DND-41 (cell line): Measurements from ENCODE around the gene CACNA1H.

Experiments
- ATAC-seq: fragments of 200-7000 bp; cut with Tn5 transposase; 3 replicates; pipeline ENCODE4 v1.9.1; 2021; ENCODE audit warnings: low read depth; ENCODE audit not compliant: insufficient read depth
- DNase-seq: peaks from one replicate; pipeline ENCODE4 v3.0.0-alpha.2; 2020
- H2AFZ ChIP-seq: 2 replicates; pipeline ENCODE4 v1.6.0; 2012; ENCODE audit warnings: low read depth, low read length
- H3K27ac ChIP-seq: 2 replicates; pipeline ENCODE4 v1.5.1; 2012; ENCODE audit warnings: low read length, inconsistent platforms
- H3K27me3 ChIP-seq: fragments of 200-600 bp; sonication (generic); 2 replicates; pipeline ENCODE4 v1.6.0; 2012; ENCODE audit warnings: low read length, mild to moderate bottlenecking, inconsistent platforms; ENCODE audit not compliant: insufficient read depth, poor library complexity
- H3K36me3 ChIP-seq: 2 replicates; pipeline ENCODE4 v1.5.1; 2012; ENCODE audit warnings: low read length, inconsistent platforms; ENCODE audit not compliant: insufficient read depth
- H3K4me1 ChIP-seq: 2 replicates; pipeline ENCODE4 v1.5.1; 2012; ENCODE audit warnings: mild to moderate bottlenecking, low read length; ENCODE audit not compliant: insufficient read depth
- H3K4me2 ChIP-seq: 2 replicates; pipeline ENCODE4 v1.6.0; 2012; ENCODE audit warnings: mild to moderate bottlenecking, moderate library complexity, low read length, inconsistent platforms; ENCODE audit not compliant: insufficient read depth
- H3K4me3 ChIP-seq, 2 experiments: fragments of 200-600 bp in 1 of 2; shearing (Covaris generic) in 1 of 2; 2 replicates each; pipeline ENCODE4 v1.5.1; 2012 to 2016; ENCODE audit warnings: inconsistent platforms in 2 of 2, low read length in 2 of 2, mild to moderate bottlenecking in 2 of 2, low read depth in 1 of 2, moderate library complexity in 1 of 2
- H3K79me2 ChIP-seq: 2 replicates; pipeline ENCODE4 v1.6.0; 2012; ENCODE audit warnings: low read length, inconsistent platforms; ENCODE audit not compliant: insufficient read depth
- H3K9ac ChIP-seq: 2 replicates; pipeline ENCODE4 v1.6.0; 2012; ENCODE audit warnings: low read depth, mild to moderate bottlenecking, inconsistent platforms, low read length, moderate library complexity
- H3K9me3 ChIP-seq: 2 replicates; pipeline ENCODE4 v1.5.1; 2012; ENCODE audit warnings: low read length, moderate library complexity, mild to moderate bottlenecking, inconsistent platforms; ENCODE audit not compliant: insufficient read depth, severe bottlenecking
- H4K20me1 ChIP-seq: 2 replicates; pipeline ENCODE4 v1.6.0; 2012; ENCODE audit warnings: low read length; ENCODE audit not compliant: insufficient read depth
- EZH2 ChIP-seq: IDR thresholded peaks from 3 replicates; pipeline ENCODE4 v1.6.1; 2012; ENCODE audit warnings: borderline replicate concordance, low read depth, mild to moderate bottlenecking, moderate library complexity, low read length, inconsistent platforms; ENCODE audit not compliant: severe bottlenecking
- TF ChIP-seq, protein P1 (sequence below): IDR thresholded peaks from 2 replicates; pipeline ENCODE4 v1.5.1; 2012; ENCODE audit warnings: borderline replicate concordance, low read length, moderate library complexity, mild to moderate bottlenecking; ENCODE audit not compliant: poor library complexity, severe bottlenecking; ENCODE audit errors: extremely low read depth

The CACNA1H gene

DNA sequence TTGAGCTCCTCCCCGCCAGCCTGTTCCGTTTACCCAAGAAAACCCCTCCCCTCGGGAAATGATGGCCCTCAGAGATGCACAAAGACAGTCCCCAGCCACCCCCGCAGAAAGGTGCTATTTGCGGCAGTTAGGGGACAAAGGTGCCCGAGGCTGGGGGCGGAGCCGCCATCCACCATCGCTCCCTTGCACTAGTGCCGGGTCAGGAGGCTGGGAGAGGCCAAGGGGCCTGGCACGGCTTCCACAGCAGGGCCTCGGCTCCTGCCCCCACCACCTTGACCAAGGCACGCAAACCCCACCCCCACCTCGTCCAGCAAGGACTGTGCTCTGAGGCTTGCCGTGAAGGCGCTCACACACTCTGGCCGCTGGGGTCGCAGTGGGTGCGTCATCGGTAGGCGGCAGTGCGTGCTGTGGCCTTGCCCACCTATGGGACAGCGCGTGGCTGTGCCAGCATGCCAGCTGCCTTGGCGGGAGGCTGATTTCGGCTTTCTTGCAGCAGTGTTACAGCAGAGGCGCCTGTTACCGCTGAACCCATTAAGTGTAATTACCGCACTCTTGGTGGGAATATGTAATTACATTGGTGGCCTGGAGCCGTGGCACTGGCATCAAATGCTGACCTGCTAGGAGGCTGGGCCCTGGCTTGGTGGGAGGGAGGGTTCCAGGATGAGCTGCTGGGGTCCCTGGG, 40.4 kb downstream of the CACNA1H start:
- ATAC-seq: no peak
- TF ChIP-seq, protein P1, sequence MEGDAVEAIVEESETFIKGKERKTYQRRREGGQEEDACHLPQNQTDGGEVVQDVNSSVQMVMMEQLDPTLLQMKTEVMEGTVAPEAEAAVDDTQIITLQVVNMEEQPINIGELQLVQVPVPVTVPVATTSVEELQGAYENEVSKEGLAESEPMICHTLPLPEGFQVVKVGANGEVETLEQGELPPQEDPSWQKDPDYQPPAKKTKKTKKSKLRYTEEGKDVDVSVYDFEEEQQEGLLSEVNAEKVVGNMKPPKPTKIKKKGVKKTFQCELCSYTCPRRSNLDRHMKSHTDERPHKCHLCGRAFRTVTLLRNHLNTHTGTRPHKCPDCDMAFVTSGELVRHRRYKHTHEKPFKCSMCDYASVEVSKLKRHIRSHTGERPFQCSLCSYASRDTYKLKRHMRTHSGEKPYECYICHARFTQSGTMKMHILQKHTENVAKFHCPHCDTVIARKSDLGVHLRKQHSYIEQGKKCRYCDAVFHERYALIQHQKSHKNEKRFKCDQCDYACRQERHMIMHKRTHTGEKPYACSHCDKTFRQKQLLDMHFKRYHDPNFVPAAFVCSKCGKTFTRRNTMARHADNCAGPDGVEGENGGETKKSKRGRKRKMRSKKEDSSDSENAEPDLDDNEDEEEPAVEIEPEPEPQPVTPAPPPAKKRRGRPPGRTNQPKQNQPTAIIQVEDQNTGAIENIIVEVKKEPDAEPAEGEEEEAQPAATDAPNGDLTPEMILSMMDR: no peak
- H3K4me2 ChIP-seq: no peak overlapping the region
- DNase-seq: no peak
- H2AFZ ChIP-seq: no peak overlapping the region
- no peak overlapping the region for H3K27ac ChIP-seq
- no peak overlapping the region for H3K4me3 ChIP-seq
- H4K20me1 ChIP-seq: peaks cover 14% of the 10 kb centered on the region
- no peak overlapping the region for H3K9ac ChIP-seq
- H3K79me2 ChIP-seq: no peaks in the 10 kb centered on the region
- H3K4me1 ChIP-seq: no peaks in the 10 kb centered on the region
- no peaks in the 10 kb centered on the region for H3K36me3 ChIP-seq
- no peaks in the 10 kb centered on the region for H3K27me3 ChIP-seq
- H3K9me3 ChIP-seq: no peaks in the 10 kb centered on the region

- Histone ChIP-seq H3K4me2 (no peak overlapping the region), H2AFZ (no peak overlapping the region), H4K20me1 (peaks cover 14% of the 10 kb centered on the region), H3K27me3 (no peaks in the 10 kb centered on the region), H3K79me2 (no peaks in the 10 kb centered on the region), H3K9me3 (no peaks in the 10 kb centered on the region), H3K36me3 (no peaks in the 10 kb centered on the region), H3K27ac (no peak overlapping the region), H3K4me3 (no peak overlapping the region), H3K4me1 (no peaks in the 10 kb centered on the region), H3K9ac (no peak overlapping the region)
- no peak for ATAC-seq
- DNase-seq: no peak
- TF ChIP-seq, protein P1: no peak
- no peak for TF ChIP-seq EZH2
These were observed 41.1 kb downstream of the CACNA1H start for GRCh38 chr16:1193825-1194581.

- Histone ChIP-seq H4K20me1 (peaks cover 14% of the 10 kb centered on the region; the same call in 1 of the 2 replicates), H3K9ac (no peak overlapping the region), H2AFZ (no peak overlapping the region), H3K27me3 (no peaks in the 10 kb centered on the region), H3K4me1 (no peaks in the 10 kb centered on the region), H3K4me3 (no peak overlapping the region), H3K79me2 (no peaks in the 10 kb centered on the region), H3K27ac (no peak overlapping the region), H3K9me3 (no peaks in the 10 kb centered on the region), H3K36me3 (no peaks in the 10 kb centered on the region), H3K4me2 (no peak overlapping the region)
- ATAC-seq (peak; percentile 47; the same call in 1 of the 3 replicates), DNase-seq (peak; percentile 16)
- TF ChIP-seq, protein P1: peak; percentile 68
- no peak for TF ChIP-seq EZH2
These were observed 41.9 kb downstream of the CACNA1H start for GRCh38 chr16:1194665-1195392.
